GM12878 (cell line): Measurements from ENCODE around the gene WRAP73.

Source experiments
- IRF3 ChIP-seq: fragments of 450-650 bp; IDR thresholded peaks from 2 replicates; pipeline ENCODE4 v1.6.1; 2014; ENCODE audit warnings: mild to moderate bottlenecking
- SMARCA5 ChIP-seq: fragments of 450-650 bp; IDR thresholded peaks from 2 replicates; pipeline ENCODE4 v1.6.1; 2017; ENCODE audit warnings: mild to moderate bottlenecking

- no peak for TF ChIP-seq SMARCA5
- no peak for TF ChIP-seq IRF3
These were observed 59.7 kb downstream of the WRAP73 start for GRCh38 chr1:3590139-3590763.
